CD14-positive monocyte (primary cell): ENCODE data around the gene IER2. TPM values are rescaled to one million over a fixed set of nuclear protein-coding genes. Genes with fewer than 3 reads are reported as not detected.
A peak's percentile ranks its signal among the peaks of the same experiment; 100 is the strongest.

Experiments
- DNase-seq, 3 donors: peaks; one replicate each; pipeline ENCODE4 v3.0.0-alpha.2; 2011 to 2022
- H2AFZ ChIP-seq: 2 replicates; pipeline ENCODE4 v1.6.0; 2012; ENCODE audit warnings: mild to moderate bottlenecking, low read depth, low read length, inconsistent platforms; ENCODE audit not compliant: insufficient read depth, poor library complexity, severe bottlenecking
- H3K27ac ChIP-seq, 2 donors: 1 replicate in 1 of 2; 2 replicates in 1 of 2; pipeline ENCODE4 v1.5.1; 2012 to 2013; ENCODE audit warnings: low read length in 2 of 2, control low read depth in 1 of 2, inconsistent platforms in 1 of 2, low read depth in 1 of 2, mild to moderate bottlenecking in 1 of 2
- H3K27me3 ChIP-seq, 2 donors: one replicate each; pipeline versions ENCODE4 v1.6.0 to v1.6.1; 2011 to 2013; ENCODE audit warnings: low read length in 2 of 2; ENCODE audit not compliant: control insufficient read depth in 2 of 2, insufficient read depth in 2 of 2
- H3K36me3 ChIP-seq, 2 donors: replicated peaks in 1 of 2; 1 replicate in 1 of 2; 2 replicates in 1 of 2; pipeline versions ENCODE4 v1.5.1 to v1.6.1; 2012 to 2013; ENCODE audit warnings: low read length in 2 of 2, control low read depth in 1 of 2, inconsistent platforms in 1 of 2, mild to moderate bottlenecking in 1 of 2; ENCODE audit not compliant: insufficient read depth in 2 of 2, control insufficient read depth in 1 of 2
- H3K4me1 ChIP-seq, 2 donors: 1 replicate in 1 of 2; 2 replicates in 1 of 2; pipeline versions ENCODE4 v1.5.1 to v1.6.1; 2012 to 2013; ENCODE audit warnings: low read length in 2 of 2, control low read depth in 1 of 2, inconsistent platforms in 1 of 2, mild to moderate bottlenecking in 1 of 2, moderate library complexity in 1 of 2; ENCODE audit not compliant: insufficient read depth in 2 of 2, control insufficient read depth in 1 of 2
- H3K4me2 ChIP-seq: replicated peaks from 2 replicates; pipeline ENCODE3; 2012; ENCODE audit warnings: low read length, moderate library complexity, mild to moderate bottlenecking; ENCODE audit not compliant: poor library complexity, severe bottlenecking; ENCODE audit errors: extremely low read depth
- H3K4me3 ChIP-seq, 3 experiments: fragments of 200-600 bp in 1 of 3; sonication (generic) in 1 of 3; replicated peaks in 1 of 3; 1 replicate in 2 of 3; 2 replicates in 1 of 3; pipeline ENCODE4 v1.5.1; 2011 to 2013; ENCODE audit warnings: low read length in 3 of 3, mild to moderate bottlenecking in 3 of 3, control low read depth in 2 of 3, low read depth in 2 of 3, inconsistent platforms in 1 of 3, moderate library complexity in 1 of 3
- H3K79me2 ChIP-seq: 2 replicates; pipeline ENCODE4 v1.6.0; 2012; ENCODE audit warnings: mild to moderate bottlenecking, control low read depth, inconsistent platforms, low read length, moderate library complexity; ENCODE audit not compliant: insufficient read depth
- H3K9ac ChIP-seq: 2 replicates; pipeline ENCODE4 v1.6.0; 2017; ENCODE audit warnings: low read length, mild to moderate bottlenecking; ENCODE audit not compliant: insufficient read depth, poor library complexity, severe bottlenecking
- H3K9me3 ChIP-seq, 2 donors: replicated peaks in 1 of 2; 1 replicate in 1 of 2; 2 replicates in 1 of 2; pipeline versions ENCODE4 v1.5.1 to v1.6.1; 2012 to 2013; ENCODE audit warnings: low read length in 2 of 2, control low read depth in 1 of 2; ENCODE audit not compliant: control insufficient read depth in 1 of 2, insufficient read depth in 1 of 2
- H4K20me1 ChIP-seq: 2 replicates; pipeline ENCODE4 v1.6.0; 2012; ENCODE audit warnings: mild to moderate bottlenecking, low read length, control low read depth, moderate library complexity; ENCODE audit not compliant: insufficient read depth
- H3K27ac Mint-ChIP-seq, 7 donors: one replicate each; pipeline ENCODE4 v1.8.0; 2020; ENCODE audit warnings: mild to moderate bottlenecking in 7 of 7, mixed read lengths in 7 of 7, moderate library complexity in 6 of 7, inconsistent platforms in 2 of 7
- H3K27me3 Mint-ChIP-seq, 3 donors: one replicate each; pipeline ENCODE4 v1.8.0; 2021 to 2022; ENCODE audit warnings: low read depth in 3 of 3, mild to moderate bottlenecking in 3 of 3, mixed read lengths in 3 of 3, moderate library complexity in 3 of 3, inconsistent platforms in 1 of 3
- H3K36me3 Mint-ChIP-seq, 2 donors: one replicate each; pipeline ENCODE4 v1.8.0; 2020; ENCODE audit warnings: mixed read lengths in 2 of 2, inconsistent platforms in 1 of 2, mild to moderate bottlenecking in 1 of 2
- H3K4me1 Mint-ChIP-seq: one replicate; pipeline ENCODE4 v1.8.0; 2020; ENCODE audit warnings: mild to moderate bottlenecking, mixed read lengths
- H3K4me3 Mint-ChIP-seq, 2 donors: one replicate each; pipeline ENCODE4 v1.8.0; 2020; ENCODE audit warnings: mild to moderate bottlenecking in 2 of 2, mixed read lengths in 2 of 2, moderate library complexity in 1 of 2
- H3K9me3 Mint-ChIP-seq, 7 donors: one replicate each; pipeline ENCODE4 v1.8.0; 2020 to 2022; ENCODE audit warnings: mixed read lengths in 7 of 7, mild to moderate bottlenecking in 6 of 7, moderate library complexity in 6 of 7, inconsistent platforms in 2 of 7
- CTCF ChIP-seq: fragments of 200-600 bp; IDR thresholded peaks from one replicate; pipeline ENCODE4 v1.8.0; 2022; ENCODE audit warnings: antibody characterized with exemption, mild to moderate bottlenecking
- WGBS: methylation state at CpG from one replicate; pipeline ENCODE4 v1.1.5; 2013; ENCODE audit warnings: missing lambda C conversion rate; ENCODE audit not compliant: insufficient coverage; 5-methylcytosine and 5-hydroxymethylcytosine counted together
- intact Hi-C, 2 donors: fragments of 100-400 bp; cut with micrococcal nuclease; formaldehyde crosslinking; loops; one replicate each; pipeline versions ENCODE4 v1.15.0 to v1.15.1; 2023
- polyA plus RNA-seq, 3 donors: library from polyadenylated mRNA; depleted of rRNA in 1 of 3; unstranded in 2 of 3; stranded (reverse) in 1 of 3; fragments of 300-500 nt in 2 of 3; fragments of >200 nt in 1 of 3; fragmentation: Illumina TruSeq in 2 of 3; gene quantifications; 1 replicate in 2 of 3; 2 replicates in 1 of 3; pipeline ENCODE4 v1.2.3, GENCODE V29; 2012 to 2021

Gene IER2
- polyA plus RNA-seq, 3 donors: 355 to 804 (median 601) TPM

- peak overlapping the region; percentile 90 to 97 (median 93) for H3K27ac Mint-ChIP-seq
- H3K79me2 ChIP-seq: peaks cover 12% of the 10 kb centered on the region
- peaks cover 42 to 49% of the 10 kb centered on the region in 2 donors for H3K4me1 ChIP-seq
- peak overlapping the region; percentile 60 for H3K9ac ChIP-seq
- no peaks in the 10 kb centered on the region for H4K20me1 ChIP-seq
- TF ChIP-seq CTCF: no peak
- no peaks in the 10 kb centered on the region for H3K36me3 ChIP-seq
- WGBS: 2% methylated on average over 6 of the region's 18 CpGs
- peaks cover 0 to 4% (median 2%) of the 10 kb centered on the region in 3 donors for H3K27me3 Mint-ChIP-seq
- H3K27ac ChIP-seq: peak overlapping the region; percentile 58 to 90
- no peaks in the 10 kb centered on the region for H3K27me3 ChIP-seq
- H3K4me3 Mint-ChIP-seq: peak overlapping the region; percentile 74 to 86
- peaks cover 0 to 2% (median 0%) of the 10 kb centered on the region in 7 donors for H3K9me3 Mint-ChIP-seq
- H3K4me3 ChIP-seq: peak overlapping the region; percentile 4 to 70 (median 9)
- H3K4me2 ChIP-seq: peak overlapping the region; percentile 74
- no peaks in the 10 kb centered on the region for H3K9me3 ChIP-seq
- H2AFZ ChIP-seq: peak overlapping the region; percentile 91
- peaks cover 53% of the 10 kb centered on the region for H3K4me1 Mint-ChIP-seq
- intact Hi-C loops: no loop called here
- H3K36me3 Mint-ChIP-seq: peaks cover 1 to 7% of the 10 kb centered on the region in 2 donors
- peak; percentile 78 to 87 (median 86) for DNase-seq
Observed at GRCh38 chr19:13172346-13173138, 22.3 kb downstream of the IER2 start.

GRCh38 chr19:13173139-13173737, 23.0 kb downstream of the IER2 start:
- intact Hi-C loops: no loop called here
- peaks cover 0 to 4% (median 2%) of the 10 kb centered on the region in 3 donors for H3K27me3 Mint-ChIP-seq
- peak overlapping the region; percentile 58 to 90 for H3K27ac ChIP-seq
- 100% methylated on average over 2 of the region's 12 CpGs for WGBS
- TF ChIP-seq CTCF: no peak
- H3K27ac Mint-ChIP-seq: peak overlapping the region; percentile 90 to 97 (median 93)
- H3K79me2 ChIP-seq: peaks cover 12% of the 10 kb centered on the region
- no peaks in the 10 kb centered on the region for H3K27me3 ChIP-seq
- H3K4me2 ChIP-seq: no peak overlapping the region
- no peaks in the 10 kb centered on the region for H3K9me3 ChIP-seq
- H3K4me3 ChIP-seq: peak overlapping the region in 1 of 3 experiments; percentile 70
- no peaks in the 10 kb centered on the region for H4K20me1 ChIP-seq
- H3K36me3 ChIP-seq: no peaks in the 10 kb centered on the region
- H3K9ac ChIP-seq: no peak overlapping the region
- H2AFZ ChIP-seq: no peak overlapping the region
- H3K4me1 ChIP-seq: peaks cover 37 to 43% of the 10 kb centered on the region in 2 donors
- H3K36me3 Mint-ChIP-seq: peaks cover 1 to 7% of the 10 kb centered on the region in 2 donors
- peaks cover 47% of the 10 kb centered on the region for H3K4me1 Mint-ChIP-seq
- no peak for DNase-seq
- H3K9me3 Mint-ChIP-seq: peaks cover 0 to 2% (median 0%) of the 10 kb centered on the region in 7 donors
- H3K4me3 Mint-ChIP-seq: peak overlapping the region in 1 of 2 donors; percentile 74
